Upper lobe of left lung (tissue), 6 donors: ENCODE results near the gene PGGHG. TPM values are rescaled to one million over a fixed set of nuclear protein-coding genes. Genes with fewer than 3 reads are reported as not detected.
"Not testable (repeated sequence)": the region's sequence is repeated elsewhere in the genome, so short reads cannot be mapped to it uniquely, and the experiment has no call there.

Source experiments
- ATAC-seq, 2 donors: fragments of 200-7000 bp; cut with Tn5 transposase; one replicate each; pipeline ENCODE4 v1.9.1; 2022; ENCODE audit warnings: mild to moderate bottlenecking in 2 of 2, moderate library complexity in 2 of 2; ENCODE audit not compliant: low FRiP score in 2 of 2
- DNase-seq, 2 donors: peaks; one replicate each; pipeline ENCODE4 v3.0.0-alpha.2; 2019 to 2020
- H3K27ac ChIP-seq, 4 donors: fragments of 200-600 bp; sonication (generic); one replicate each; pipeline ENCODE4 v1.5.1; 2016 to 2019
- H3K27me3 ChIP-seq, 4 donors: fragments of 200-600 bp; sonication (generic); one replicate each; pipeline ENCODE4 v1.5.1; 2017 to 2019
- H3K36me3 ChIP-seq, 4 donors: fragments of 200-600 bp; sonication (generic); one replicate each; pipeline ENCODE4 v1.5.1; 2016 to 2019
- H3K4me1 ChIP-seq, 4 donors: fragments of 200-600 bp; sonication (generic); one replicate each; pipeline ENCODE4 v1.5.1; 2018 to 2019
- H3K4me3 ChIP-seq, 4 donors: fragments of 200-600 bp; sonication (generic); one replicate each; pipeline ENCODE4 v1.5.1; 2017 to 2019; ENCODE audit warnings: mild to moderate bottlenecking in 2 of 4, moderate library complexity in 1 of 4
- H3K9me3 ChIP-seq, 4 donors: fragments of 200-600 bp; sonication (generic); one replicate each; pipeline ENCODE4 v1.5.1; 2018 to 2019
- EP300 ChIP-seq, 4 donors: sonication (generic); formaldehyde crosslinking; IDR thresholded peaks; one replicate each; pipeline ENCODE4 v1.5.1; 2017; ENCODE audit warnings: antibody characterized with exemption in 4 of 4, control low read depth in 2 of 4
- POLR2A ChIP-seq, 4 donors: fragments of 450-650 bp; IDR thresholded peaks; one replicate each; pipeline ENCODE4 v1.5.1; 2016 to 2017; ENCODE audit warnings: antibody characterized with exemption in 4 of 4, mild to moderate bottlenecking in 2 of 4
- POLR2AphosphoS5 ChIP-seq, 2 donors: sonication (generic); formaldehyde crosslinking; IDR thresholded peaks; one replicate each; pipeline ENCODE4 v1.5.1; 2017; ENCODE audit warnings: antibody characterized with exemption in 2 of 2
- WGBS, 2 donors: methylation state at CpG; one replicate each; pipeline ENCODE4 v1.1.5; 2017 to 2018; 5-methylcytosine and 5-hydroxymethylcytosine counted together
- total RNA-seq, 6 donors: library from RNA; depleted of rRNA in 4 of 6; stranded (reverse); fragments of >200 nt in 4 of 6; gene quantifications; one replicate each; pipeline versions ENCODE4 v1.1.0 to v1.2.1, GENCODE V29; 2016 to 2021
- TF ChIP-seq, protein P1 (sequence below), 6 experiments: fragments of 450-650 bp in 4 of 6; fragments of 200-600 bp in 2 of 6; sonication (generic) in 2 of 6; IDR thresholded peaks; one replicate each; pipeline ENCODE4 v1.5.1; 2016 to 2019; ENCODE audit warnings: antibody characterized with exemption in 6 of 6
- donor health status: DM: no; HTN: no; CAD: no; lungs with moderate emphysema.
- donor health status: DM: no; HTN: yes; CAD: no; lungs with severe emphysema.

PGGHG gene
- total RNA-seq, 6 donors from 2014 or later: 34.1 to 535 (median 65.2) TPM

DNA sequence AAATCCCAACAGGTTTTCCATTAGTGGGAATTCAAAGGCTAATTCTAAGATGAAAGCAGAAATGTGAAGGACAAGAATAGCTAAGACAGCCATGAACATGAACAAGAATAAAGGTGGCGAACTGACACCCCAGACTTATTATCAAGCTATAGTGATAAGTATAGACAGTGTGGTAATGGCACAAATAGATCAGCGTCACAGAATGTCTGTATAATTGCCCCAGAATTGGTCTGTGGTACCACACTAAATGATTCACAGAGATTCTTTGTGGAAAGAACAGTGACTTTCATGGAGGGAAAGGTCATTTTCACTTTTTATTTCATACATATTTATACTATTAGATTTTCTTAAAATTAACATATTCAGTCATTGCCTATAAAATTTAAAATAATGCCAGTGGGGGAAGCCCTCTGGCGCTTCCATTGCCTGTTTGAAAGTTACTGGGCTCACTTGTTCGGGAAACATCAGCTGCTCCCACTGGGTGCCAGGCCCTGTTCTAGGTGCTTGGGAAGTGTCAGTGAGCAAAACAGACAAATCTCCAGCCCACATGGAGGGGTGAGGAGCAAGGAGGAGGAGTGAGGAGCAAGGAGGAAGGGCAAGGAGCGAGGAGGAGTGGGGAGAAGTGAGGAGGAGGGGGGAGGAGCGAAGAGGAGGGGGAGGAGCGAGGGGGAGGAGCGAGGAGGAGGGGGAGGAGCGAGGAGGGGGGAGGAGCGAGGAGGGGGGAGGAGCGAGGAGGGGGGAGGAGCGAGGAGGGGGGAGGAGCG is 22.1 kb upstream of the PGGHG start:
- H3K4me3 ChIP-seq: no peak overlapping the region
- TF ChIP-seq, protein P1, sequence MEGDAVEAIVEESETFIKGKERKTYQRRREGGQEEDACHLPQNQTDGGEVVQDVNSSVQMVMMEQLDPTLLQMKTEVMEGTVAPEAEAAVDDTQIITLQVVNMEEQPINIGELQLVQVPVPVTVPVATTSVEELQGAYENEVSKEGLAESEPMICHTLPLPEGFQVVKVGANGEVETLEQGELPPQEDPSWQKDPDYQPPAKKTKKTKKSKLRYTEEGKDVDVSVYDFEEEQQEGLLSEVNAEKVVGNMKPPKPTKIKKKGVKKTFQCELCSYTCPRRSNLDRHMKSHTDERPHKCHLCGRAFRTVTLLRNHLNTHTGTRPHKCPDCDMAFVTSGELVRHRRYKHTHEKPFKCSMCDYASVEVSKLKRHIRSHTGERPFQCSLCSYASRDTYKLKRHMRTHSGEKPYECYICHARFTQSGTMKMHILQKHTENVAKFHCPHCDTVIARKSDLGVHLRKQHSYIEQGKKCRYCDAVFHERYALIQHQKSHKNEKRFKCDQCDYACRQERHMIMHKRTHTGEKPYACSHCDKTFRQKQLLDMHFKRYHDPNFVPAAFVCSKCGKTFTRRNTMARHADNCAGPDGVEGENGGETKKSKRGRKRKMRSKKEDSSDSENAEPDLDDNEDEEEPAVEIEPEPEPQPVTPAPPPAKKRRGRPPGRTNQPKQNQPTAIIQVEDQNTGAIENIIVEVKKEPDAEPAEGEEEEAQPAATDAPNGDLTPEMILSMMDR (IDR thresholded peaks at IDR 0.05): no peak
- TF ChIP-seq EP300 (IDR thresholded peaks at IDR 0.05) (no peak), POLR2A (IDR thresholded peaks at IDR 0.05) (no peak), POLR2AphosphoS5 (IDR thresholded peaks at IDR 0.05) (no peak)
- WGBS, 2 donors: 66 to 69% methylated on average over 5 of the region's 13 CpGs
- no peak for ATAC-seq
- no peaks in the 10 kb centered on the region for H3K27me3 ChIP-seq
- peak overlapping the region in 1 of 4 donors; percentile 23 for H3K27ac ChIP-seq
- H3K4me1 ChIP-seq: peaks cover 11 to 26% (median 12%) of the 10 kb centered on the region in 4 donors
- no peaks in the 10 kb centered on the region for H3K36me3 ChIP-seq
- peaks cover 0 to 4% (median 0%) of the 10 kb centered on the region in 4 donors for H3K9me3 ChIP-seq
- peak in 1 of 2 donors; percentile 52 for DNase-seq

DNA sequence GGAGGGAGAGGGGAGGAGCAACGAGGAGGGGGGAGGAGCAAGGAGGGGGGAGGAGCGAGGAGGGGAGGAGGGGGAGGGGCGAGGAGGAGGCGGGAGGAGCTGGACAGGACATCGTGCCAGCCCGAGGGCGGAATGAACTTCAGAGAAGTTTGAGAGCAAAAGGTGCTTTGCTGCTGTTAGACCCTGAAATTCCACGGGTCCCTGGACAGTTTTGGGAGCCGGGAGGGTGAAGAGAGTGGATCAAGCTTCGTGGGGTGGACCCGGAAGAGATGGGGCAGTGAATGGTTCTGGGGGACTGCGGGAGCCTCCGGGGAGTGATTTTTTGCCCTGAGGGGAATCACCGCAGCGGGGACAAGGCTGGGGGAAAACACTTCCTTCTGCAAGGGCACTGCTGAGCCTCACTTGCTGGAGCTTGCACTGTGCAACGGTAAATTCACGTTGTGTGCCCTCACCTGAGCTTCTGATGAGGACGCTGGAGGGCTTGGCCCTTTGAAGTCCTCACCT is 21.4 kb upstream of the PGGHG start:
- no peaks in the 10 kb centered on the region for H3K36me3 ChIP-seq
- DNase-seq (peak in 1 of 2 donors; percentile 79), ATAC-seq (peak; percentile 60 to 63)
- H3K9me3 ChIP-seq: peaks cover 0 to 4% (median 0%) of the 10 kb centered on the region in 4 donors
- TF ChIP-seq POLR2A (IDR thresholded peaks at IDR 0.05) (peak in 1 of 4 donors; percentile 70), POLR2AphosphoS5 (IDR thresholded peaks at IDR 0.05) (peak; percentile 18 to 27), EP300 (IDR thresholded peaks at IDR 0.05) (no peak)
- TF ChIP-seq, protein P1 (IDR thresholded peaks at IDR 0.05): no peak
- peak overlapping the region in 3 of 4 donors; percentile 36 to 46 (median 44) for H3K4me3 ChIP-seq
- H3K4me1 ChIP-seq: peaks cover 11 to 26% (median 12%) of the 10 kb centered on the region in 4 donors
- H3K27ac ChIP-seq: peak overlapping the region; percentile 91 to 92 (median 92)
- H3K27me3 ChIP-seq: no peaks in the 10 kb centered on the region
- 32 to 50% methylated on average over 11 to 15 of the region's 18 CpGs for WGBS, 2 donors

DNA sequence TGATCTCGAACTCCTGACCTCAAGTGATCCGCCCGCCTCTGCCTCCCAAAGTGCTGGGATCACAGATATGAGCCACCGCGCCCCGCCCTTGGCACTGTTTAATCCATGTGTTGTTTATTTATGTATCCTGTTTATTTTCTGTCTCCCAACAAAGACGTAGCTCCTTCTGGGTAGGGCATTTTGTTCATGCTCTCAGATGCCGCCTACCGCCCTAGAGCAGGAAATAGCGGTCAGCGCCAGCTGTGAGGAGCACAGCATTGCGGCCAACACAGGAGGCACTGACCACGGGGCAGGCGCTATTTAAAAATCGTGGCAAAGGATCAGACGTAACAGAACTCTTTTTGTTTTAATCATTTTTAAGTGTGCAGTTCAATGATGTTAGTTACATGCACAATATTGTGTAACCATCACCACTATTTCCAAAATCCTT is 20.2 kb upstream of the PGGHG start:
- H3K27ac ChIP-seq: peak overlapping the region; percentile 91 to 92 (median 92)

DNA sequence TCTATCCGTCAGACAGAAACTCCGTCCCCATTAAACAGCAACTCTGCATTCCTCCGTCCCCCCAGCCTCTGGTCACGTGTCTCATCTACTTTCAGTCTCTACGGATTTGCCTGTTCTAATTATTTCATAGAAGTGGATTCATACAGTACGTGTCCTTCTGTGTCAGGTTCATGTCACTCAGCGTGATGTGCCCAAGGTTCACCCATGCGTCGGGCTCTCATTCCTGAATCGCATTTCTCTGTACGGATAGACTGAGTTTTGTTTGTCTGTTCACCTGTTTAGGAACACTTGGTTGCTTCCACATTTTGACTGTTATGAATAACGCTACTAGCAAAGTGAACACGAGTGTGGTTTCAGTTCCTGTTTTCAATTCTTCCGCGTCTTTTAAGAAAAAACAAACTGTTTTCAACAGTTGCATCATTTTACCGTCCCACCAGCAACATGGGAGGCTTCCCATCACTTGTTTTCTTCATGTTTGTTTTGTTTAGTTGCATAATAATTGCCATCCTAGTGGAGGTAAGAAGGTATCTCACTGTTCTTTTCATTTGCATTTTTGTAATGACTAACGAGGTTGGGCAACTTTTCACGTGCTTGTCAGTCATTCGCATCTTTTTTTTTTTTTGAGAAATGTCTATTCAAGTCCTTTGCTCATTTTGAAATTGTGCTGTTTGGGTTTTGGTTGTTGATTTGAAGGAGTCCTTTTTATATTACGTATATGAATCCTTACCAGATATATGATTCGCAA is 19.6 kb upstream of the PGGHG start:
- DNase-seq: no peak
- WGBS, 2 donors: 25 to 31% methylated on average over 21 of the region's 21 CpGs
- H3K4me1 ChIP-seq: peaks cover 11 to 26% (median 12%) of the 10 kb centered on the region in 4 donors
- no peaks in the 10 kb centered on the region for H3K36me3 ChIP-seq
- H3K9me3 ChIP-seq: peaks cover 0 to 4% (median 0%) of the 10 kb centered on the region in 4 donors
- H3K4me3 ChIP-seq: peak overlapping the region in 3 of 4 donors; percentile 36 to 46 (median 44)
- H3K27me3 ChIP-seq: no peaks in the 10 kb centered on the region
- peak; percentile 58 to 62 for ATAC-seq
- TF ChIP-seq, protein P1 (IDR thresholded peaks at IDR 0.05): peak in 5 of 6 experiments; percentile 23 to 74 (median 49)
- peak in 1 of 4 donors; percentile 47 for TF ChIP-seq POLR2A (IDR thresholded peaks at IDR 0.05)
- peak in 1 of 2 donors; percentile 73 for TF ChIP-seq POLR2AphosphoS5 (IDR thresholded peaks at IDR 0.05)
- TF ChIP-seq EP300 (IDR thresholded peaks at IDR 0.05): peak; percentile 54 to 82 (median 70)
- H3K27ac ChIP-seq: peak overlapping the region; percentile 91 to 92 (median 92)

More for the DNA sequence above, 20.2 kb upstream of the PGGHG start:
- not testable (repeated sequence) for H3K27me3 ChIP-seq, H3K9me3 ChIP-seq, H3K36me3 ChIP-seq
- DNase-seq (peak in 1 of 2 donors; percentile 82), ATAC-seq (peak; percentile 84 to 91)
- TF ChIP-seq, protein P1 (IDR thresholded peaks at IDR 0.05): peak in 1 of 6 experiments; percentile 42
- peak; percentile 70 to 81 for TF ChIP-seq POLR2AphosphoS5 (IDR thresholded peaks at IDR 0.05)
- TF ChIP-seq POLR2A (IDR thresholded peaks at IDR 0.05): peak in 1 of 4 donors; percentile 36
- peak in 2 of 4 donors; percentile 69 to 71 for TF ChIP-seq EP300 (IDR thresholded peaks at IDR 0.05)
- H3K4me3 ChIP-seq: peak overlapping the region in 3 of 4 donors; percentile 36 to 46 (median 44)
- peaks cover 11 to 26% (median 12%) of the 10 kb centered on the region in 4 donors for H3K4me1 ChIP-seq
- 22 to 25% methylated on average over 16 of the region's 16 CpGs for whole genome bisulfite sequencing, 2 donors
